GDM1 (cell line): ENCODE results near the gene CD22.
"Not testable (repeated sequence)": the region's sequence is repeated elsewhere in the genome, so short reads cannot be mapped to it uniquely, and the experiment has no call there.

ENCODE experiments used
- DNase-seq: peaks from one replicate; lab custom pipeline; 2025; lab: John Stamatoyannopoulos, UW

Gene CD22

DNA sequence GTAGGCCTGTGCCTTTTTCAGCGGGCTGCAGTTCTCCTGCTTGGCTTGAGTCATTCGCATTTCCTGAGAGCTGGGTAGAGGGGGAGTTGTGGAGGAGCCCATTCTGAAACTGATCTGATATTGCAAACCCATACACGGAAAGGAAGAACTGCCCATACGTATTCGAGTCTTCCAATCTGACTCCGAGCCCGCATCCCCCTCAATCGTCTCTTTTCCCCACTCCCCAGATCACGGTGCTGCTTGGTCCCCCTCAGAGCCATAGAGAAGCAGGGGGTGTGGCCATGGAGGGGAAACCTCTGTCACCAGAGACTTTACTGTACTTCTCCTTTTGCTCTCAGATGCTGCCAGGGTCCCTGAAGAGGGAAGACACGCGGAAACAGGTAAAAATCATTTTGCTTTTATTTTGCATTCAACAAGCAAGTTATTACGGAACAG is at the start of gene CD22:
TSS of gene CD22 (plus strand) at position 337 of the 435 bp plus-strand sequence. CDS start 2,854 bp downstream, outside the sequence.
- peak; percentile 67 for DNase-seq

DNA sequence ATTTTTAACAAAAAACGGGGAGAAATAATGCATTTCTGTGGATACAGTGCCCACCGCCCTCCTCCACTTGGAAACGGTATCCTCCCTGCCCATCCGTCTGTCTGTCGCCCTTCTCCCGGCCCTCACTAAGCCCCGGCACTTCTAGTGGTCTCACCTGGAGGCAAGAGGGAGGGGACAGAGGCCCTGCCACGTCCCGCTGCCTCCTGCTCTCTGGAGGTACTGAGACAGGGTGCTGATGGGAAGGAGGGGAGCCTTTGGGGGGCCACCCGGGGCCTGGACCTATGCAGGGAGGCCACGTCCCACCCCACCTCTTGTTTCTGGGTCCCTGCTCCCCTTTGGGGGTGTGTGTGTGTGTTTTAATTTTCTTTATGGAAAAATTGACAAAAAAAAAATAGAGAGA is 49.6 kb upstream of the CD22 start:
- no peak for DNase-seq

DNA sequence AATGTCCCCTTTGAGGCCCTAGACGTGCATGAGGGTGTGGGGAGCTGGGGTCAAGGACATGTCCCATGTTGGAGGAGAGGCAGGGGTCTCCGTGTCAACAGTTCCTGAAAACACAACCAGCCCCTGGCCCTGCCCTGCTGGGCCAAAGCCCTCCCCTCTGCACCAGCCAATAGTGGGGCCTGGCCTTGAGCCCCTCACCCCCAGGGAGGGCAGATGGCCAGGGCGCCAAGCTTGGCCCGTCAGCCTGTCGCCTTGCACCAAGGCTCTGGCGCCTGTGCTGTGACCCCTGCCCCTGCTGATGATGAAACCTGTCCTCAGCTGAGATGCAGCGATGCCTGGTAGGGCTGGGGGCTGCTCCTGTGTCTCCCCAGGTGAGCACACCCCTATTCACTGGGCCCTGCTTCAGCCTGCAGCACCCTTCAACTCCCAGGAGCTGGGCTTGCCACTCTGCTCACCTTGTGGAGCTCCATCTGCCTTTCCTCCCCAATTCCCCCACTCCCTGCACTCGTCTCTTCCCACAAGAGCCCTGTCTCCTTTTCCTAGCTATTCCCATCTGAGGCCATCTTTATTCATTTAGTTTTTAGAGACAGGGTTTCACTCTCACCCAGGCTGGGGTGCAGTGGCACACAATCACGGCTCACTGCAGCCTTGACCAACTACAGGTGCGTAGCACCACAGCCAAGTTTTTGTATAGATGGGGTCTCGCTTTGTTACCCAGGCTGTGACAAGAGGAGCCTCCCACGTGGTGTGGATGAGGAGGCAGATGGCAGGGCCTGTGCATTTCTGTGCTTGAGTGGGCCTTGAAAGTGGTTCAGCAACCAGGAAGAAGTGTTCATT is 48.8 kb upstream of the CD22 start:
- no peak for DNase-seq

DNA sequence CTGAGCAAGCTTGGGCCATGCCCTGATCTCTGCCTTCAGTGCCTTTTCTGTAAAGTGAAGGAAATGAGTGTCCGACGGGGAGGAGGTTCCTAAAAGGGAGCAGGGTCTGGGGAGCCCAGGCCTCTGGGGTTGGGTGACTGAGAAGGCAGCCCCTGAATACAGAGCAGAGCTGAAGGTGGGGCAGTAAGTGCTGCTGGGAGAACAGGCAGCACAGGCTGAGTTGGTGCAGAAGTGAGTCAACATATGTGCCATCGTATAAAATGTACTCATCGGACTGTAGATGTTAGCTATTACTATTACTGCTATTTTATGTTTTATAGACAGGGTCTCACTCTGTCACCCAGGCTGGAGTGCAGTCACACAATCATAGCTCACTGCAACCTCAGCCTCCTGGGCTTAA is 47.7 kb upstream of the CD22 start:
- DNase-seq, result no peak

DNA sequence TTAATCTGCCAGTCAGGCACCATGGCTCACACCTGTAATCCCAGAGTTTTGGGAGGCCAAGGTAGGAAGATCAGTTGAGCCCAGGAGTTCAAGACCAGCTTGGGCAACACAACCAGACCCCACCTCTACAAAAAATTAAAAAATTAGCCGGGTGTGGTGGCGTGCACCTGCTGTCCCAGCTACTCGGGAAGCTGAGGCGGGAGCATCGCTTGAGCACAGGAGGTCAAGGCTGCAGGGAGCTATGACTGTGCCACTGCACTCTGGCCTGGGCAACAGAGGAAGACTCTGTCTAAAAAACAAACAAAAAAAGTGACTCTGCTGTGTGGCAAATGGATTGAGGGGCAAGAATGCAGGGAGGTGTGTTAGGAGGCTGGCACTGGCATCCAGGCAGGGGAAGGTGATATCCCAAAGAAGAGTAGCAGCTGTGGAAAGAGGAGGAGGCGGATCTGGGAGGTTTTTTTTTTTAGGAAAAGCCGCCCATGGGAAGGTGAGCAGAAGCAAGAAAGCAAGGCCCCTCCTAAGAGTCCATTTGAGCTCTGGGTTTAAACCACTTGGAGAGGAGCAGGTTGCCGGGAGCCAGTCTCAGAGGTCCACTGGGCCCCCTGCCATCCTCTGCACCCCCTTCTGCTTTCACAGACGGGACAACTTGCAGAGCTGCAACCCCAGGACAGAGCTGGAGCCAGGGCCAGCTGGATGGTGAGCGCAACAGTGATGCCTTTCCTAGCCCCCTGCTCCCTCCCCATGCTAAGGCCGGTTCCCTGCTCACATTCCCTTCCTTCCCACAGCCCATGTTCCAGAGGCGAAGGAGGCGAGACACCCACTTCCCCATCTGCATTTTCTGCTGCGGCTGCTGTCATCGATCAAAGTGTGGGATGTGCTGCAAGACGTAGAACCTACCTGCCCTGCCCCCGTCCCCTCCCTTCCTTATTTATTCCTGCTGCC is 44.6 kb upstream of the CD22 start:
- DNase-seq, result no peak

DNA sequence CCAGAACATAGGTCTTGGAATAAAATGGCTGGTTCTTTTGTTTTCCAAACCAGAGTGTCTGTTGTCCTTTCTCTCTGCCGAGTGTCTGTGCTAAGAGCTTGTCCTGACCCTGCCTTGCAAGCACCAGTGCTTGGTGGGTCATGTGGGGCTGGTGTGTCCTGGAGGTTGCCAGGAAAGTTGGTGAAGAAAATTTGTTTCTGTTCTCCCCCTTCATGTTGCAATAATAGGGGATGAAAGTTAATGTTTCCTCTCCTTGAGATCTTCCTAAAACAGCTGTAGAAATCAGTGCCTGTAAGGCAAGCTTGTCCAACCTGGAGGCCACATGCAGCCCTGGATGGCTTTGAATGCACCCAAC is 43.9 kb upstream of the CD22 start:
- DNase-seq, result no peak

DNA sequence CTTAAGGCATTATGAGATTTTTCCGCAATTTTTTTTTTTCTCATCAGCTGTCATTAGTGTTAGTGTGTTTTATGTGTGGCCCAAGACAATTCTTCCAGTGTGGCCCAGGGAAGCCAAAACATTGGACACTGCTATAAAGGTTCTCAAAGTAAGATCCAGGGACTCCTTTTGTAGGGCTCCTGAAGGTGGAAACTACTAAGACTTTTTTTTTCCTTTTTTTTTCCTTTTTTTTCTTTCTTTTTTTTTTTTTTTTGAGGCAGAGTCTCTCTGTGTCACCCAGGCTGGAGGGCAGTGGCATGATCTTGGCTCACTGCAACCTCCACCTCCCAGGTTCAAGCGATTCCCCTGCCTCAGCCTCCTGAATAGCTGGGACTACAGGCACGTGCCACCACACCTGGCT is 43.5 kb upstream of the CD22 start:
- DNase-seq, result not testable (repeated sequence)

DNA sequence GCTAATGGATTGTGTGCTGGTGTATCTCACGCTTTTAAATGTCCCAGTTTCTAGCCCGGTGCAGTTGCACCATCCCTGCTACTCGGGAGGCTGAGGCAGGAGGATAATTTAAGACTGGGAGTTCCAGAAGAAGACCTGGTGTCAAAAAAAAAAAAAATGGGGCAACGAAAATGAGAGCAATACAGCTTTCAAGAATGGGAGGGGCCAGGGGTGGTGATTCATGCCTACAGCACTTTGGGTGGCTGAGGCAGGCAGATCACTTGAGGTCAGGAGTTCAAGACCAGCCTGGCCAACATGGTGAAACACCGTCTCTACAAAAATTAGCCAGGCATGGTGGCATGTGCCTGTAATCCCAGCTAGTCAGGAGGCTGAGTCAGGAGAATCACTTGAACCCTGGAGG is 42.9 kb upstream of the CD22 start:
- not testable (repeated sequence) for DNase-seq

DNA sequence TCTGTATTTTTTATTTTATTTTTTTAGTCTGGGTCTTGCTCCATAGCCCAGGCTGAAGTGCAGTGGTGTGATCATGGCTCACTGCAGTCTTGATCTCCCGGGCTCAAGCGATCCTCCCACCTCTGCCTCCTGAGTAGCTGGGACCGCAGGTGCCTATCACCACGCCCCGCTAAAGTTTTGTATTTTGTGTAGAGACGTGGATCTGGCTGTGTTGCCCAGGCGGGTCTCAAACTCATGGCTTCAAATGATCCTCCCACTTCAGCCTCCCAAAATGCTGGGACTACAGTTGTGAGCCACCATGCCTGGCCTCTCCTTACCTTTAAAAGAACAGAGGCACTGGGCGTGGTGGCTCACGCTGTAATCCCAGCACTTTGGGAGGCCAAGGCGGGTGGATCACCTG is 41.3 kb upstream of the CD22 start:
- no peak for DNase-seq

DNA sequence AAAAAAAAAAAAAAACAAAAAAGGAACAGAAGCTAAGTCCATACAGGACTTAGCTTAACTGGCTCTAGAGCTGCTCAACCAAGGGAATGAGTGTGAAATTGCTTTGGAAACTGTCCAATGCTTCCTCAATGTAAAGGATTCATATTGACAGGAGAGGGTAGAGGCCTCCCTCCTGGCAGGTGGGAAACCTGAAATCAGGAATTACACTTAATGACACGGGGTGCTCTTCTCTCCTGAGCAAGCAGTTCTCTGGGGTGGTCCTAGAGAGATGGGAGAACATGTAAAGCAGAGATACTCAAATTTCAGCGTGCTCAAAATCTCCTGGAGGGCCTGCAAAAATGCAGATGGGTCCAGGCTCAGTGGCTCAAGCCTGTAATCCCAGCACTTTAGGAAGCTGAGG is 40.7 kb upstream of the CD22 start:
- DNase-seq, result no peak

DNA sequence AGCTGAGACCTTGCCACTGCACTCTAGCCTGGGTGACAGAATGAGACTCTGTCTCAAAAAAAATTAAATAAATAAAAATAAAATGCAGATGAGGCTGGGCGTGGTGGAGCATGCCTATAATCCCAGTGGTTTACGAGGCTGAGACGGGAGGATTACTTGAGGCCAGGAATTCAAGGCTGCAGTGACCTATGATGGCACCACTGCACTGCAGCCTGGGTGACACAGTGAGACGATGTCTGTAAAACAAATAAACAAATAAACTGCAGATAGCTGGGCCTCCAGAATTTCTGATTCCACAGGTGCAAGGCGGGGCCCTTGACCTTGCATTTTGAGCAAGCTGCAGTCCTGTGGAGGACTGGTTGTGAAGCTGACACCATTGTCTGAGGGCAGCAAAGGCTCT is 40.1 kb upstream of the CD22 start:
- no peak for DNase-seq

DNA sequence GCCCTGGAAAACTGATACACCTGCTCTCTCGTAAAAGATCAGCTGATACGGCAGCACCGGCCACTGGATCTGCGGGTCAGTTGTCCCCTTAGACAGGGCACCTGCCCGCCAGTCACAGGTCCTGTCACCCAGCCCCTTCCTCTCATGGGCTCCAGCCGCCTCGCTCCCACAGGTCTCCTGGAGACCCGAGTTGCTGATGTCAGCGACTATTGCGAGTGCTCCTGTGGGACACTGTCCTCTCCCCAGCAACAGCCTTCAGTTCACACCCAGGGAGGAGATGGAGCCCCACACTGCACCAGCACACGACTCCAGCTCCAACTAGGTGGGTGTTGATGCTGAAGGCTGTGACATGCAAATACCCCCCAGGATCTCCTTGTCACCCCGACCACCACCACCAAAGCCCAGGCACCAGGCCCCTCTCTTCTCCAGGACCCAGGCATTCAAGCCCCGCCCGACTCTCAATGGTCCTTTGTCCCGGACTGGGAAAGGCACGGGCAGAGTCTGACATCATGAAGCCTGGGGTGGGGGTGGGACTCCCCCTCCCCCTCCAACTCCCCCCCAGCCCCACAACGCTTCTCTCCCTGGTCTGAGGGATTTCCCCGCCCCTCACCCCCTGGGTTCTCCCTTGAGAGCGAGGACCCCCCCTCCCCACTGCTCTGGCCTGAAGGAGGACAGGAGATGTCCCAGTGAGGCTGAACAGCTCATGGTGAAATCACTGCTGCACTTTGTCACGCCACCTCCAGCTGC is 38.4 kb upstream of the CD22 start:
- DNase-seq, result no peak

DNA sequence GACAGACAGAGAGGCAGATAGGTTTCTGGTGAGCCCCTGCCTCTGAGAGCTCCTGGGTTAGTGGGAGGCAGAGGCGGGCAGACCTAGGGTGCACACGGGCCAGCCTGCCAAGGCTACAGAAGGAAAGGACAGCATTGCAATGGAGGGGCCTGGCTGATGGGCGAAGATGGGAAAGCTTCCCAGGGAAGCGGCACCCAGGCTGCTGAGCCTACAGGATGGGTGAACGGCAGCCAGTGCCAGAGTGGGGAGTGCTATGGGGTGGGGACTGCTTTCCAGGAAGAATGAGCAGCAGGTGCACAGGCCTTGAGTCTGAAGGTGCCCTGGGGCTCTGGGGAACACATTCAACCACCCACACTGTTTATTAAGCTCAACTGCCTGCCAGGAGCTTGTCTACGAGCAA is 37.7 kb upstream of the CD22 start:
- no peak for DNase-seq

DNA sequence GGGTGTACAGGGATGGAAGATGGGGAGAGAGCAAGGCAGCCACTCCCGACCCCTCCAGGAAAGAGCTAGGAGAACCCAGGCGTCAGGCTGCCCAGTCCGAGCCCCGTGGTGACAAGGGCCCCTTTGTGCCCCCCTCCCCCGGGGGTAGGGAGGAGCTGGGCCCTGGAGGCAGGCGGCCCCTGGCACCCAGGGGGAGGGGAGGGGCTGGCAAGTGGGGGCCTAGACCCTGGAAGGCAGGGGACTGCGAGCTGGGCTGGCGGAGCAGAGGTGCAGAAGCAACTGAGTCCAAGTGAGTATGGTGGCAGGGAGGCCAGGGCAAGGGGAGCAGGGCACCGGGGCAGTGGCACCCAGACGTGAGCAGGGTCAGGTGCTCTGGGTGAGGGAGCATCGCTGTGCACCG is 37.1 kb upstream of the CD22 start, which contains the start of gene MAG:
TSS of gene MAG (plus strand) at position 246 of the 400 bp plus-strand sequence. CDS start 3,248 bp downstream, outside the sequence.
- no peak for DNase-seq

DNA sequence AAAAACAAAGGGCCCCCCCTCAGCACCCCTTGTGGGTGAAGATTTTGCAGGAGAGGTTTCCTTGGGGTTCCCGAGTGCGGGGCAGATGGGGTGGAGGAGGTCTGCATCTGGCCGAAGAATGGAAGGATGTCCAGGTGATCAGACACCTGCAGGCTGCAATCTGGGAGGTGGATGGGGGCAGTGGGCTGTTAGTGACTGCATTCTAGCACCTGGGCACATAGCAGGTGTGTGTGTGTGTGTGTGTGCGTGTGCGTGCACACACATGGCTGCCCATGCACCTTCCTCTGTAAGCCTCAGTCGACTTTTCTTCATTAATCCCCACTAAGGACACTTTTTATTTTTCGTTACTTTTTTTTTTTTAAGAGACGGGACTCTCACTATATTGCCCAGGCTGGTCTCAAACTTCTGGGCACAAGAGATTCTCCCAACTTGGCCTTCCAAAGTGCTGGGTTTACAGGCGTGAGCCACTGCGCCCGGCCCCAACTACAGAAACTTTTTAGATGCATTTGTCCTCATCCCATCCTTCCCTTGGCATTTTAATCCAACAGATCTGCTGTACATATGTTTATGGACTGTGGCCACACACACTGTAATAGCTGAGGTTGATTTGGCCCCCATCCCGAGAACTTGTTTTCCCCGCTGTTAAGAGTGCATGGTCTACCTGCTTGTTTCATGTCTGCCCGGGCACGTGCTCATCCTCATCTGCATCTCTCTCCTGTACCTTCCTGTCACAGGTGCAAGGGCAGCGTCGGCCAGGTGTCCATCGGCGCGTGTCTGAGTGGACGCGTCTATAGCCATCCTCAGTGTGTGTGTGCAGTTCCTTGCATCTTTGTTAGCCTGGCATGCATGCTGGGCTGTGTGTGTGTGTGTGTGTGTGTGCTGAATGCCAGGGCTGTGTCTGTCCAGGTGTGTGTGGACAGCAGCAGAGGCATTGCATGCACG is 36.3 kb upstream of the CD22 start:
- DNase-seq, result no peak

DNA sequence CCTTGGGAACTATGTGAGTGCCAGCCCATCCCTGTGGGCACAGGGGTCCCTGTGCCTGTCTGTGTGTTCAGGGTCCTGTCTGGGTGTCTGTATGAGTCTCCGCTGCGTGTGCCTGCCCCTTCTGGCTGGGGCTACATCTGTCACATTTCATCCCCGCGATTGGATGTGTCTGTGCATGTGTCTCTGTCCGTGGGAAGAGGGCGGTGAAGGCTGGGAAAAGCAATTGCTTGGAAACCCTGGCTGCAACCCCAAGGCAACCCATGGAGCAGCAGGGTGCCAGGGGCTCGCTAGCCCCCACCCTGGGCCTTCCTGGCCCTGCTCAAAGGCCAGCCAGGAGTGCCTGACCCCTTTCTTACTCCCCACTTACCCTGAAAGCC is 35.6 kb upstream of the CD22 start:
- no peak for DNase-seq

DNA sequence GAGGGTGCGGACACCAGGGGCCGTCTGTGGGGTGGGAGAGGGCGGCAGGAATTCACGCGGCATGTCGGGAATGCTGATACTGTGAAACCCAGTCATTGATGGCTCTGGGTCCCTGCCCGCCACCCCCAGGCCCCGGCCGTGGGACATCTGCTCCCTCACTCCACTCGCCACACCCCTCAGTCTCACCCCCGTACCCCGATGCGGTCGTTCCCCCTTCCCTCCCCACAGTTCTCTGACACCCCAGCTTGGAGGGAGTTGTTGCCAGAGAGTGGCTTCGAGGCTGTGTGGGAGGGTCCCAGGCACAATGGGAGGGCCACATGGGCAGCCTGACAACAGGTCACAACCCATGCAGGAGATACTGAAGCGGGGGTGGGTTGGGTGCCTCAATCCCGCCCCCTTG is 35.2 kb upstream of the CD22 start:
- DNase-seq, result no peak

DNA sequence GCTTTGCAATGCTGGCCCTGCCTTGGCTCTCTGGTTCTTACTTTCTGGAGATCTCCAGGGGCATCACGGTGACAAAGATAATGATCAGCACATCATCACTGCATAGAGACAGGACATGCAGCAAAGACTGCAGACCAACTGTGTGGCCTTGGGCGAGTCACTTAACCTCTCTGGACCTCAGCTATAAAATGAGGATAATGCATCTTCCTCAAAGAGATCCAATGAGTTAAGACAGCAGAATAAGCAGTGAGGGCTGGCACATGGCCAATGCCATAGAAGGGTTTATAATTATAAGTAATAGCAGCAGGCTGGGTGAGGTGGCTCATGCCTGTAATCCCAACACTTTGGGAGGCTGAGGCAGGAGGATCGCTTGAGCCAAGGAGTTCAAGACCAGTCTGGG is 34.7 kb upstream of the CD22 start:
- no peak for DNase-seq

DNA sequence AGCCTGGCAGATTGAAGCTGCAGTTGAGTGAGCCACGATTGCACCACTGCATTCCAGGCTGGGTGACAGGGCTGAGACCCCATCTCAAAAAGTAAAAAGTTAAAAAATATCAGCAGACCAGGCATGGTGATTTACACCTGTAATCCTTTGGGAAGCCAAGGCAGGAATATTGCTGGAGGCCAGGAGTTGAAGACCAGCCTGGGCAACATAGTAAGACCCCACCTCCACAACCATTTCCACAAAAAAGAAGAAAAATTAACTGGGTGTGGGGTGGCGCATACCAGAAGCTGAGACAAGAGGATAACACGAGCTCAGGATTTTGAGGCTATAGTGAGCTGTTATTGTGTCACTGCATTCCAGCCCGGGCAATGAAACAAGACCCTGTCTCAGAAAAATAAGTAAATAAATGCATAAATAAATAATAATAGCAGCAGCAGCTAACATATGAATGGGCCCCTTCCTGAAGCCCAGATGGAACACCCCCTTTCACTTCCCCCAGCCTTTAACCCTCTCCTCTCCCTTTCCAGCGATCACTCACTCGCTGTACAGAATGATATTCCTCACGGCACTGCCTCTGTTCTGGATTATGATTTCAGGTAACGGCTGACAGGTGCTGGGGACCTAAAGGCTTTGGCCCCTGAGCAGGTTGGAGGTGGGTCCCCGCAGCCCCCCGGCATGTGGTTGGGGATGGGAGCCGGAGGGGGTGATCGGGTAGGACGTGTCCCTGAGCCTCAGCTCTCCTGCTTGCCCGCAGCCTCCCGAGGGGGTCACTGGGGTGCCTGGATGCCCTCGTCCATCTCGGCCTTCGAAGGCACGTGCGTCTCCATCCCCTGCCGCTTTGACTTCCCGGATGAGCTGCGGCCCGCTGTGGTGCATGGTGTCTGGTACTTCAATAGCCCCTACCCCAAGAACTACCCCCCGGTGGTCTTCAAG is 33.9 kb upstream of the CD22 start:
- no peak for DNase-seq
